Activated naive CD4-positive, alpha-beta T cell treated with anti-CD3 and anti-CD28 coated beads for 36 hours (primary cell): ENCODE measurements around the gene GNB1. TPM values are rescaled to one million over a fixed set of nuclear protein-coding genes. Genes with fewer than 3 reads are reported as not detected.

Experiments used
- CTCF ChIA-PET: fragments of 350-600 bp; sonication (Branson Sonifier 250); formaldehyde crosslinking; loops from one replicate; lab custom pipeline; 2021; ENCODE audit warnings: antibody characterized with exemption; lab: Charles Lee
- DNase-seq: peaks from one replicate; pipeline ENCODE4 v3.0.0-alpha.2; 2020
- H3K27ac Mint-ChIP-seq: one replicate; pipeline ENCODE4 v1.8.0; 2021; ENCODE audit warnings: mild to moderate bottlenecking, mixed read lengths
- H3K27me3 Mint-ChIP-seq: one replicate; pipeline ENCODE4 v1.8.0; 2021; ENCODE audit warnings: low read depth, mixed read lengths
- H3K36me3 Mint-ChIP-seq: one replicate; pipeline ENCODE4 v1.8.0; 2021; ENCODE audit warnings: low read depth, mixed read lengths
- H3K4me1 Mint-ChIP-seq: one replicate; pipeline ENCODE4 v1.8.0; 2021; ENCODE audit warnings: low read depth, mixed read lengths
- H3K4me3 Mint-ChIP-seq: one replicate; pipeline ENCODE4 v1.8.0; 2021; ENCODE audit warnings: mild to moderate bottlenecking, moderate library complexity, mixed read lengths
- H3K9me3 Mint-ChIP-seq: one replicate; pipeline ENCODE4 v1.8.0; 2021; ENCODE audit warnings: mixed read lengths
- intact Hi-C: fragments of 100-400 bp; cut with micrococcal nuclease; formaldehyde crosslinking; loops from one replicate; pipeline ENCODE4 v1.15.1; 2023
- total RNA-seq, 2 experiments: library from RNA; stranded (reverse); gene quantifications; one replicate each; pipeline ENCODE4 v1.2.3, GENCODE V29; 2021

The GNB1 gene
- total RNA-seq, 2 experiments from 2014 or later = 326 to 351 TPM

GRCh38 chr1:1914101-1914970 lies 23.4 kb upstream of the GNB1 start:
- no peaks in the 10 kb centered on the region for H3K36me3 Mint-ChIP-seq
- no peak overlapping the region for H3K4me3 Mint-ChIP-seq
- peaks cover 9% of the 10 kb centered on the region for H3K4me1 Mint-ChIP-seq
- H3K27ac Mint-ChIP-seq = no peak overlapping the region
- DNase-seq = no peak
- intact Hi-C loops = no loop called here
- CTCF ChIA-PET = interaction anchor here (1.9 kb wide), 1 partner anchor 130 kb away, joined by 4 read pairs; no protein-coding TSS in a partner anchor
- no peaks in the 10 kb centered on the region for H3K9me3 Mint-ChIP-seq
- H3K27me3 Mint-ChIP-seq = no peaks in the 10 kb centered on the region

DNA sequence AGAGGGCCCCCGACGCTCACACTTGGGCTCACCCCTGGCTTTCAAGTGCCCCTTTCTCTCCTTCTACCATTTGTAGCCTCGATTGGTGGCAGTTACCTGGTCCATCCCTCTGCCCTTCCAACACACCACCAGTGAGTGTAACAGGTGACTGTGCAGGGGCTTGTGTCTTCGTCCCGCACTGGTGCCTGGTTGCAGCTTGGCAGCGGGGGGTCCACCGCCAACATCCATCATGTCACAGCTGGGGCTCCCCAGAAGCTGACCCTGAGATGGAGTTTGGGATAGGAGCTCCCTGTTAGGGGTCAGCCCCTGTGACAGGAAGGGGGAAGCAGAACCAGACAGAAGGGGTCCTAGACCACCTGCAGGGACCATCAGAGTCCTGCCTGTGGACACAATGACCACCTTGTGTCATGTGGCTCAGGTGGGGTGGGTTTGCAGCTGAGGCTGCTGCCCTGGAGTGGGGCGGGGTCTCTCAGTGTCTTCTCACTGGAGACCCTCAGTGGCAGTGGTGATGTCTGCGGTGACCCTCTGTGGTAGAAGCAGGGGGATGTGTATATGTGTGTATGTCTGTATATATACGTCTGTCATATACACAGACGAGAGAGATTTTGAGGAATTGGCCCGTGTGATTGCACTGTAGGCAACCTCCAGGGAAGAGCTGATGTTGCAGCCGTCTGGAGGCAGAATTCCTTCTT lies 20.6 kb upstream of the GNB1 start:
- H3K4me3 Mint-ChIP-seq = no peak overlapping the region

DNA sequence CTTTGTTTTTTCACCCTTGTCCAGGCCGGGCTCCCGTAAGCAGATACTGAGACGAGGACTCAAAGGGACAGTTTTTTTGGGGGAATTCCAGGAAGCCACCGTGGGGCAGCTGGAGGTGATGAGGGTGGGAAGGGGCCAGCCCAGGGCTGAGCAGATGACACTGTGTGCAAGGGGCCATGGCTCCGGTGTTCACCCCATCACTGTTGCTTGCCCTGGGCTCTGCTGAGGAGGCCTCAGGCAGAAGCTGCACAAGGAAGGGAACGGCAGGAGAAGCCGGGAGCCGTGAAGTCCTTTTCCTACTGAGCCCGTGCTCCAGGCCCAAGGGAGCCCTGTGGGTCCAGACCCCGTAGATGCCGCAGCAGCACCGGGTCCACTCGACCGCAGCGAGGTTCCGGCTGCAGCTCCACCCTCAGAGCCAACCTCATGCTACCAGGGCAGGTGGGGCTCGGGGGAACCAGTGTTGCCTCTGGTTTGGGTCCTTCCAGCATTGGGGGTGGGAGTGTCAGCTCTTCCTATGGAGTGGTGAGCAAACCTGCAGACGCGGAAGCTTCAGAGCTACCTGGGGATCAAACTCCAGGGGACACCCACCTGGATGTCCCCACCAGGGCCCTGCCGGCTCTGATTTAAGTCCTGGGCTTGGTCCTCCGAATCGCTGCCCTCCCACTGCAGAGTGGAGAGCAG lies 19.9 kb upstream of the GNB1 start:
- Mint-ChIP-seq H3K36me3 (no peaks in the 10 kb centered on the region), H3K27ac (no peak overlapping the region), H3K4me1 (peaks cover 16% of the 10 kb centered on the region), H3K9me3 (no peaks in the 10 kb centered on the region), H3K27me3 (no peaks in the 10 kb centered on the region), H3K4me3 (peak overlapping the region; percentile 78)
- peak; percentile 4 for DNase-seq
- CTCF ChIA-PET = no interaction called here
- intact Hi-C loops = no loop called here

More for the DNA sequence above, 20.6 kb upstream of the GNB1 start:
- H3K27me3 Mint-ChIP-seq = no peaks in the 10 kb centered on the region
- peak; percentile 4 for DNase-seq
- no peaks in the 10 kb centered on the region for H3K36me3 Mint-ChIP-seq
- peaks cover 12% of the 10 kb centered on the region for H3K4me1 Mint-ChIP-seq
- intact Hi-C loops = no loop called here
- CTCF ChIA-PET = no interaction called here
- no peaks in the 10 kb centered on the region for H3K9me3 Mint-ChIP-seq
- H3K27ac Mint-ChIP-seq = no peak overlapping the region

GRCh38 chr1:1910033-1910465 lies 19.2 kb upstream of the GNB1 start:
- CTCF ChIA-PET = no interaction called here
- Mint-ChIP-seq H3K9me3 (no peaks in the 10 kb centered on the region), H3K4me3 (peak overlapping the region; percentile 78), H3K36me3 (no peaks in the 10 kb centered on the region), H3K27me3 (no peaks in the 10 kb centered on the region), H3K27ac (peak overlapping the region; percentile 31), H3K4me1 (peaks cover 16% of the 10 kb centered on the region)
- DNase-seq = no peak
- intact Hi-C loops = no loop called here

- Mint-ChIP-seq H3K36me3 (no peaks in the 10 kb centered on the region), H3K27me3 (no peaks in the 10 kb centered on the region), H3K27ac (no peak overlapping the region), H3K4me3 (peak overlapping the region; percentile 73), H3K4me1 (peaks cover 16% of the 10 kb centered on the region), H3K9me3 (no peaks in the 10 kb centered on the region)
- intact Hi-C loops = loop anchor here (5.0 kb wide), 2 partner anchors 186 to 331 kb away; partner anchors contain the start of gene CDK11A
- CTCF ChIA-PET = interaction anchor here (0.8 to 4.1 kb wide), 7 partner anchors 8 to 129 kb away, joined by 3 to 19 read pairs (median 5); no protein-coding TSS in a partner anchor
- peak; percentile 39 for DNase-seq
Observed at GRCh38 chr1:1908506-1908791, 17.6 kb upstream of the GNB1 start.

- no peak overlapping the region for H3K27ac Mint-ChIP-seq
- H3K9me3 Mint-ChIP-seq = no peaks in the 10 kb centered on the region
- CTCF ChIA-PET = interaction anchor here (0.7 to 4.1 kb wide), 2 partner anchors 9 to 103 kb away, joined by 3 to 19 read pairs; no protein-coding TSS in a partner anchor
- no peaks in the 10 kb centered on the region for H3K36me3 Mint-ChIP-seq
- peaks cover 16% of the 10 kb centered on the region for H3K4me1 Mint-ChIP-seq
- DNase-seq = peak; percentile 35
- H3K27me3 Mint-ChIP-seq = no peaks in the 10 kb centered on the region
- H3K4me3 Mint-ChIP-seq = peak overlapping the region; percentile 73
- intact Hi-C loops = loop anchor here (5.0 kb wide), 2 partner anchors 185 to 330 kb away; partner anchors contain the start of gene CDK11A
Observed at GRCh38 chr1:1907098-1907736, 16.3 kb upstream of the GNB1 start.

DNA sequence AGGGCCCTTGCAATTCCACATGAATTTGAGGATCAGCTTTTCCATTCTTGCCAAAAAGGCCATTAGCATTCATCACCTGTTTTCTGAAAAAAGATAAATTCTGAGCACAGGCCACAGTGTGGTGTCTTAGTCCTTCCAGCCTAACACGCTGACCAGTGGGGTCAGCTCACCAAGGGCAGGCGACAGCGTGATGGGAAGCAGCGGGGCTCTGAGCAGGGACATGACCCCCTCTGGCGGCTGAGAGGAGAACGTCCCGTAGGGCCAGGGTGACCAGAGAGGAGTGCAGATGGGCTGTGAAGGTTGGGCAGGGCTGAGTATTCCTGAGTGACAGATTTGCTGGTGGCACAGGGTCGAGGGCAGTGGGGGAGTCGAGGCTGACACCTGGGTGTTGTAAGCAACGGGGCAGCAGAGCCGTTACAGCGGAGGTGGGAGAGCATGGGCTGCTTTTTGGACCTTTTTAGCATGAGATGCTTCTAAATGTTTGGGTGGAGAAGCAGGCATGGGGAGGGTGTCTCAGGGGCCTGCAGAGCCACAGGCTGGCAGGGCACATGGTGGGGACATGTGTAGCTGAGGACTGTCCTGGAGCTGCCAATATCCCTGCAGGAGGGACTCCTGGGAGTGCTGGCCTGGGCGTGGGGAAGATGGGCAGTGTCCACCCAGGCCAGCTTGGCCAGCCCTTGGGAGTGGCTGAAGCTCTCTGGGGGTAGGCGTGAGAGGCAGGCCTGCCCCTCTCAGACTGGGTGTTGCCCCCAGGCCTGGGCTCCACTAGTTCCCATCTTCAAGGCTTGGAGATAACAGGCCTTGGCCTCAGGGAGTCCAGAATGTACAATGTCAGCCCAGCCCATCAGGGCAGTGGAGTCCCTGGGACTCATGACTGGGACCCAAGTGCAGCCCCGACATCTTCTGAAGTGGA lies 15.6 kb upstream of the GNB1 start:
- H3K4me3 Mint-ChIP-seq = peak overlapping the region; percentile 5
- intact Hi-C loops = loop anchor here (5.0 kb wide), 2 partner anchors 184 to 329 kb away; partner anchors contain the start of gene CDK11A
- H3K9me3 Mint-ChIP-seq = no peaks in the 10 kb centered on the region
- DNase-seq = peak; percentile 81
- CTCF ChIA-PET = interaction anchor here (0.6 to 4.1 kb wide), 20 partner anchors 8 to 142 kb away, joined by 3 to 19 read pairs (median 4); no protein-coding TSS in a partner anchor
- no peaks in the 10 kb centered on the region for H3K36me3 Mint-ChIP-seq
- peak overlapping the region; percentile 11 for H3K27ac Mint-ChIP-seq
- H3K4me1 Mint-ChIP-seq = peaks cover 16% of the 10 kb centered on the region
- no peaks in the 10 kb centered on the region for H3K27me3 Mint-ChIP-seq

GRCh38 chr1:1903224-1903623 lies 12.3 kb upstream of the GNB1 start:
- CTCF ChIA-PET = no interaction called here
- Mint-ChIP-seq H3K27ac (no peak overlapping the region), H3K36me3 (no peaks in the 10 kb centered on the region), H3K4me1 (peaks cover 8% of the 10 kb centered on the region), H3K4me3 (no peak overlapping the region), H3K27me3 (no peaks in the 10 kb centered on the region), H3K9me3 (no peaks in the 10 kb centered on the region)
- intact Hi-C loops = no loop called here
- DNase-seq = no peak

GRCh38 chr1:1901641-1902294 lies 10.9 kb upstream of the GNB1 start:
- H3K27ac Mint-ChIP-seq = no peak overlapping the region
- CTCF ChIA-PET = interaction anchor here (0.7 kb wide), 1 partner anchor 69 kb away, joined by 3 read pairs; no protein-coding TSS in a partner anchor
- no peak overlapping the region for H3K4me3 Mint-ChIP-seq
- intact Hi-C loops = no loop called here
- H3K9me3 Mint-ChIP-seq = no peaks in the 10 kb centered on the region
- H3K27me3 Mint-ChIP-seq = no peaks in the 10 kb centered on the region
- H3K4me1 Mint-ChIP-seq = peaks cover 4% of the 10 kb centered on the region
- DNase-seq = no peak
- H3K36me3 Mint-ChIP-seq = no peaks in the 10 kb centered on the region

DNA sequence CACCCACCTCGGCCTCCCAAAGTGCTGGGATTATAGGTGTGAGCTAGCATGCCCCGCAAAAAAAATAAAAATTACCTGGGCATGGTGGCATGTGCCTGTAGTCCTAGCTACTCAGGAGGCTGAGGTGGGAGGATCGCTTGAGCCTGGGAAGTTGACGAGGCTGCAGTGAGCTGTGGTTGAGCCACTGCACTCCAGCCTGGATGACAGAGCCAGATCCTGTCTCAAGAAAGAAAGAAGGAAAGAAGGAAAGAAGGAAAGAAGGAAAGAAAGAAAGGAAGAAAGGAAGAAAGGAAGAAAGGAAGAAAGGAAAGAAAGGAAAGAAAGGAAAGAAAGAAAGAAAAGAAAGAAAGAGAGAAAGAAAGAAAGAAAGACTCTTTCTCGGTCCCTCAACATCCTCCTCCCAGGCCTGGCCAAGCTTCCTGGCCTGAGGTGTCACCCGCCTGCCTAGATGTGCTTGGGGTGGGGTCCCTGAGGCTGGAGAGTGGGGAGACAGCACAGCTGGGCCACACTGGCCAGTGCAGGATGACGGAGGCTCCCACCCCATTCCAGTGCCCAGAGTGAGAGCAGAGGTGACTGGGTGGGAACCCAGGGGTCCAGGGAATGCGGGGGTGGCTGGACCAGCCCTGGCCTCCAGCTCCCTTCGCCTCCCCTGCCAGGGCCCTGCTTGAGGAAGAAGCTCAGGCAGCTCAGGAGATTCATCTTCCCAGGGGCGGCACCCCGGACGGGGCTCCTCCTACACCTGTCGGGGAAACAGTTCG lies 10.2 kb upstream of the GNB1 start:
- no peak overlapping the region for H3K27ac Mint-ChIP-seq

More for the DNA sequence above, 10.2 kb upstream of the GNB1 start:
- Mint-ChIP-seq H3K4me1 (peaks cover under 1% of the 10 kb centered on the region), H3K27me3 (peaks cover 1% of the 10 kb centered on the region), H3K4me3 (no peak overlapping the region), H3K9me3 (no peaks in the 10 kb centered on the region), H3K36me3 (no peaks in the 10 kb centered on the region)
- CTCF ChIA-PET = interaction anchor here (0.7 to 1.3 kb wide), 2 partner anchors 8 to 26 kb away, joined by 3 to 5 read pairs; no protein-coding TSS in a partner anchor
- intact Hi-C loops = no loop called here
- no peak for DNase-seq
